Measurements from ENCODE around the gene SMTNL2.
"Not testable (repeated sequence)": the region's sequence is repeated elsewhere in the genome, so short reads cannot be mapped to it uniquely, and the experiment has no call there.

SMTNL2 gene

DNA sequence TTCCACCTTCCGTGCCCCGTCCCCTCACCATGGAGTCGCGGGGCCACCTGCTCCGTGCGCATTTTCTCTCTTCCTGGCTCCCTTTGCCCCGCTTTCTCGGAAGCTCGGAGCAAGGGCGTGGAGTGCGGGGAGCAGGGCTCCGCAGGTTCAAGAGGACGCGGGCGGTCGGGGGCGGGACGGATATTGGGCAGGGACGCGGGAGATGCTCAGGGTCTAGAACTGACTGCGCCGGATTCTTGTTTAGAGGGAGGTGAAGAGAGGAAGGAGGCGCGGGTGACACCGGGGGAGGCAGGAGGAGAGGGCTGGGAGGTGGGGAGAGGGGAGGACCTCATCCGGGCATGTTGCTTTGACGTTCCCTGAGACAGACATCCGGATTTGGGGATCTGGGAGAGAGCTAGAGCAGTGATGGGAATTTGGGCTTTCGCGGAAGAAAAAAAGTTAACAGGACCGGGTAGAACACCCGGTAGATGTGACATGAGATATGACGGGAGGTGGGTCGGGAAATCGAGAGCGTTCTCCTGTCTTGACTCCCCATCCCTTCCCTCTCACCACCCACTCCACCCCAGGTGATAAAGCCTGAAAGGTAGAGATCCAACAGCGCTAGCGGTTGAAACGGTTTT is 56.4 kb downstream of the SMTNL2 start:
- H3K4me3 Mint-ChIP-seq, H3K27ac Mint-ChIP-seq, H3K36me3 Mint-ChIP-seq, H3K9me3 Mint-ChIP-seq: not testable (repeated sequence)
- DNase-seq, result peak; percentile 65
- Mint-ChIP-seq H3K4me1 (peaks cover 36% of the 10 kb centered on the region), H3K27me3 (peaks cover 92% of the 10 kb centered on the region)
- CTCF ChIA-PET, result interaction anchor here (0.7 kb wide), 1 partner anchor 74 kb away, joined by 4 read pairs; no protein-coding TSS in a partner anchor

DNA sequence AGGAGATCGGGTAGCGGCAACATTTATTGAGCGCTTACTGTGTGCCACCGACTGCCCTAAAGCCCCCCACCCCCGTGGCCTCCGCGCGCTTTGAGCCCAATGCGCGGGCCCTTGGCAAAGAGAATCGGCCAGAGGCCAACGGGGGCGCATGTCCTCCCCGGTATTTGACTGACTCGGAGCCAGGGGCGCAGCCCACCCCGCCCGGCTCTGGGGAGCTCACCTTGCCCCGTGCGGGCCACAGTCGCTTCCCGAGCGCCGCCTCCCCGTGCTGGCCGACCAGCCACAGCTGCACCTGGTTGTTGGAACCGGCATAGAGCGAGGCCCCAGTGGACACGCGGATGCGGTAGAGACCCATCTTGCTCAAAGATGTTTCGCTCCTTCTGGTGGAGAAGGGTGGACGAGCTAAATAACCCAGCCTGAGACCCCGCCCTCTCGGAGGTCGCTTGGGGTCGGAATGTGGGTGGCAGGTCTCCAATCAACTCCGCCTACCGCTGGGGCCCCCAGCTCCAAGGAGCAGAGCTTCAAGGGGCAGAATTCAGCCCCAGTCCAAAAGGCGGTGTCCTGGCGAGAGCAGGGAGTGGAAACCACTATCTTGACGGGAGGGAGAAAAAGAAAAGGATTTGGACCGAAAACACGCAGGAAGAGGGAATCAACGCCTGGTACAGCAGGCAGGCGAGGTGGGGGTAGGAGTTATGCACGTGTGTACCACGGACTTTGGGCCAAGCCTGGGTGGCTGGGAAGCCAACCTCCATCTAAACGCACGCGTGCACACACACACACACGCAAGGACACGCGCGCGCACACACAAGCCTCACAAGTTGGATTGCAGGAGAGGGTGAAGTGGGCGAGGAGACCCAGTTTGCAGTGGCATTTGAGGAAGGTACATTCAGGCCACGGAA is 57.2 kb downstream of the SMTNL2 start, which contains the start of gene ALOX15:
Gene ALOX15, minus strand, starts transcription at position 382 of the 899 bp plus-strand sequence. Its CDS starts 27 bp downstream, at position 355.
- H3K27me3 Mint-ChIP-seq, result peaks cover 92% of the 10 kb centered on the region
- peaks cover 28% of the 10 kb centered on the region for H3K4me1 Mint-ChIP-seq
- no peaks in the 10 kb centered on the region for H3K36me3 Mint-ChIP-seq
- H3K4me3 Mint-ChIP-seq, result no peak within 1 kb of the TSS
- H3K9me3 Mint-ChIP-seq, result no peaks in the 10 kb centered on the region
- no peak within 1 kb of the TSS for H3K27ac Mint-ChIP-seq
- CTCF ChIA-PET, result interaction anchor here (0.7 kb wide), 1 partner anchor 75 kb away, joined by 4 read pairs; no protein-coding TSS in a partner anchor
- no peak for DNase-seq

DNA sequence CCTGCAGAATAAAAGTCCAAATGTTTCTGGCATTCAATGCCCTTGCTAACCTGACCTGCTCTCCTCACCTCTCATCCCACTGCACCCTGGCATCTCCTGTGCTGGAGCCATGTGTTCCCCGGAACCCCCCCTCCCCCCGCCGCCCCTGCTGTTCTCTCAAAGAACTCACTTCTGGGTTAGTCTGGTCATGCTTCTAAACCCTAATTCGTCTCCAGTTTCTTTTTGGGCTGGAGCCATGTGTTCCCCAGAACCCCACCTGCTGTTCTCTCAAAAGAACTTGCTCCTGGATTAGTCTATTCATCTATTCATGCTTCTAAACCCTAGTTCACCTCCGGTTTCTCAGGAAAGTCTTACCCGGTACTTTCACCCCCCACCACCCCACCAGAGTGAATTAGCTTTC is 58.0 kb downstream of the SMTNL2 start:
- Mint-ChIP-seq H3K4me1 (peaks cover 27% of the 10 kb centered on the region), H3K9me3 (no peaks in the 10 kb centered on the region), H3K27ac (no peak overlapping the region), H3K27me3 (peaks cover 90% of the 10 kb centered on the region), H3K4me3 (no peak overlapping the region), H3K36me3 (no peaks in the 10 kb centered on the region)
- no peak for DNase-seq
- CTCF ChIA-PET, result no interaction called here

DNA sequence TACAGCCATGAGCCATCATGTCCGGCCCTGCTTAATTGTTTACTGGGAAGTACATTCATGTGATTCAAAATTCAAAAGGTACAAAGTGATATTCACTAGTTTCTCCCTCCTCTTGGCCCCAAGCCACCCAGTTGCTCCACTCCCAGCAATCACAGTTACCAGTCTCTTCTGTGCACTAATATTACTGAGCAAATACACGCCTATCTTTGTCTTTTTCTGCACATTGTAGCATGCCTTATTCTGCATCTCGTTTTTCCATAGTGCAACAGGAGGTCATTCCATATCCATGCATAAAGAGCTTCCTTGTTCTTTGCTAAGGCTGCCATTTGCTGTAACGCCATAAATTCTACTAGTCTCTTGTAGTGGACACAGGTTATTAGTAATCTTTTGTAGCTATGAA is 59.3 kb downstream of the SMTNL2 start:
- peaks cover 82% of the 10 kb centered on the region for H3K27me3 Mint-ChIP-seq

DNA sequence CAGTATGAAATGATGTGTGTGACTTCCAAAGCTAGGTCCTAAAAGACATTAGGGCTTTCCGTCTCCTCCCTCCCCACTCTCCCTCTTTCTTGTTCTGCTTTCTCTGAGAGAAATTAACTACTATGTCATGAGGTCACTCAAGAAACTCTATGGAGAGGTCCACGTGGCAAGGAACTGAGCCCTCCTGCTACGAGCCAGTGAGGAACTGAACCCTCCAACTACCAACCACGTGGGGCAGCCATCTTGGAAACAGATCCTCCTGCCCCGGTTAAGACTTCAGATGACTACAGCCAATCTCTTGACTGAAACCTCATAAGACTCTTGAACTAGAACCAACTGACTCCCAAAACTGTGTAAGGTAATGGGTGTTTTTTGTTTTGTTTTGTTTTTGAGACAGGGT is 61.3 kb downstream of the SMTNL2 start:
- Mint-ChIP-seq H3K9me3 (no peaks in the 10 kb centered on the region), H3K27me3 (peaks cover 72% of the 10 kb centered on the region), H3K36me3 (no peaks in the 10 kb centered on the region), H3K4me3 (no peak overlapping the region), H3K27ac (no peak overlapping the region), H3K4me1 (peaks cover 15% of the 10 kb centered on the region)
- no peak for DNase-seq
- CTCF ChIA-PET, result no interaction called here

More for the DNA sequence above, 59.3 kb downstream of the SMTNL2 start:
- H3K4me1 Mint-ChIP-seq, result peaks cover 25% of the 10 kb centered on the region
- H3K27ac Mint-ChIP-seq, result no peak overlapping the region
- H3K9me3 Mint-ChIP-seq, result no peaks in the 10 kb centered on the region
- DNase-seq, result no peak
- H3K36me3 Mint-ChIP-seq, result no peaks in the 10 kb centered on the region
- no peak overlapping the region for H3K4me3 Mint-ChIP-seq
- CTCF ChIA-PET, result interaction anchor here (1.1 kb wide), 1 partner anchor 218 kb away, joined by 3 read pairs; no protein-coding TSS in a partner anchor

DNA sequence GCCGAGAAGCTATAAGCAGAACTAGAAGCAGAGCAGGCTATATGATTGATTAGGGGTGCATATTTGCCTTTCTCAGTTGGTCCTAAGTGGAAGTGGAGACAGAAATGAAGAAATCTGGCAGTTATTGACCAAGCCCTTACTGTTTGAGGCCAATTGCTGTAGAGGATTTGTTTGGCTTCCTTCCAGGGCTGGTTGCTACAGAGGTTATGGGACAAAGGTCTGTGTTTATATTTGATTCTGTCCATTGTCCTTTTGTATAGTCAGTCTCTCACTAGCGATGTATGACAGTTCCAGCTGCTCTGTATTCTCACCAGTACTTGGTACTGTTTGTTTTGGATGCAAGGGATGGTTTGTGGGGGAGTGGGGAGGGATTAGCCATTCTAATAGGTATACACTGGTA is 64.4 kb downstream of the SMTNL2 start:
- H3K9me3 Mint-ChIP-seq, result no peaks in the 10 kb centered on the region
- no peak for DNase-seq
- no peaks in the 10 kb centered on the region for H3K36me3 Mint-ChIP-seq
- no peaks in the 10 kb centered on the region for H3K4me1 Mint-ChIP-seq
- peaks cover 45% of the 10 kb centered on the region for H3K27me3 Mint-ChIP-seq
- H3K4me3 Mint-ChIP-seq, result no peak overlapping the region
- H3K27ac Mint-ChIP-seq, result no peak overlapping the region
- CTCF ChIA-PET, result interaction anchor here (0.9 to 1.1 kb wide), 2 partner anchors 15 to 82 kb away, joined by 3 to 4 read pairs; no protein-coding TSS in a partner anchor

DNA sequence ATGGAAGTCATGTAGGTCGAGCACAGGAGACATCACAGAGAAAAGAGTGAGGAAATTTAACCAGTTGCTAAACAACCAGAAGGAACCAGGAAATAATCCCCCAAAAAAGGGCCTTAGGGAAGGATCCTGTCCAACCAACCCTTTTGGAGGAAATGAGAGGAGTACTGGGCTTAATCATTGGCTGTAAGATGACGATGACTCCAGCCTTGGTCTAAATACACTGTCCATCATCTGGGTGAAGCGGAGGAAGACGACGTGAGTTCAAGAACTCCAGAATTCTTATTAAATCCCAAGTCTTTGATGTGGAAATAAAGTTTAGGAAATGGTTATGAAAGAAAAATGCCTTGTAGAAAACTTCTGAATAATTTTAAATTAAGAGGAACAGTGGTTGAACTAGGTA is 68.7 kb downstream of the SMTNL2 start:
- Mint-ChIP-seq H3K4me3 (no peak overlapping the region), H3K9me3 (no peaks in the 10 kb centered on the region), H3K4me1 (no peaks in the 10 kb centered on the region), H3K36me3 (no peaks in the 10 kb centered on the region), H3K27me3 (peaks cover 18% of the 10 kb centered on the region), H3K27ac (no peak overlapping the region)
- no peak for DNase-seq
- CTCF ChIA-PET, result no interaction called here

DNA sequence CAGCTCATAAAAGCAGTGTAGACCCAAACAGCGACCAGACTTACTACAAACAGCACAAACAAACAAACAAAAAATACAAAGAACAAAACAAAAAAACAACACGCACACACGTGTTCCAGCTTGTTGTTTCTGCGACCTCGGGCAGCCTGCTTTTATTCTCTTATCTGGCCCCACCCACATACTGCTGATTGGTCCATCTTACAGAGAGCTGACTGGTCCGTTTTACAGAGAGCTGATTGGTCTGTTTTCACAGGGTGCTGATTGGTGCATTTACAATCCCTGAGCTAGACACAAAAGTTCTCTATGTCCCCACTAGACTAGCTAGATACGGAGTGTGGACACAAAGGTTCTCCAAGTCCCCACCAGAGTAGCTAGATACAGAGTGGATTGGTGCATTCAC is 71.6 kb downstream of the SMTNL2 start:
- H3K9me3 Mint-ChIP-seq, H3K4me1 Mint-ChIP-seq, H3K27ac Mint-ChIP-seq, H3K4me3 Mint-ChIP-seq, DNase-seq, H3K36me3 Mint-ChIP-seq, CTCF ChIA-PET: not testable (repeated sequence)
- peaks cover 18% of the 10 kb centered on the region for H3K27me3 Mint-ChIP-seq

DNA sequence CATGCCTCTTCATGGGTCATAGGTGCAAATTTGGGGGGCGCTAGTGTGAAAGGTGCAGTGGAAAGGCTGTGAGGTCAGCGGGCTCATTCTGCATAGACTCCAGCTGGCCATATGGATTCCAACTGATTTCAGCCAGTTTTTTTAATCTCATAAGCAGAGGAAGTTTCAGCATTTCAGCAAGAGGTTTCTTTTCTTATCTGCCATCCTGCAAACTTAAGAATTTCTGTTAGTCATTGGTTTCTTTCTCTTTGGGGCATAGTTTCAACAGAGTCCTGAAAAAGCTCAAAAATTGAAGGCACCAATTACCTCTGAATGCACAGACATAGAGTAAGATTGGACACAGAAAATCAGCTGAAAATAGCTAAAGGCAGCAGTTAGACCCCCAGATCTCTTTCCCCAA is 73.3 kb downstream of the SMTNL2 start:
- H3K4me1 Mint-ChIP-seq, result peaks cover 4% of the 10 kb centered on the region
- no peak overlapping the region for H3K4me3 Mint-ChIP-seq
- peaks cover 21% of the 10 kb centered on the region for H3K27me3 Mint-ChIP-seq
- H3K9me3 Mint-ChIP-seq, result no peaks in the 10 kb centered on the region
- no peak for DNase-seq
- H3K36me3 Mint-ChIP-seq, result no peaks in the 10 kb centered on the region
- no peak overlapping the region for H3K27ac Mint-ChIP-seq
- CTCF ChIA-PET, result no interaction called here
